ENCODE measurements around the gene ATP6V0A1. TPM values are rescaled to one million over a fixed set of nuclear protein-coding genes. Genes with fewer than 3 reads are reported as not detected.
"Not testable (repeated sequence)": the region's sequence is repeated elsewhere in the genome, so short reads cannot be mapped to it uniquely, and the experiment has no call there.

The ATP6V0A1 gene
- total RNA-seq, 1 donor from 2014 or later = 33.2 TPM

GRCh38 chr17:42527932-42528331 is 69.3 kb downstream of the ATP6V0A1 start:
- peak; percentile 1 for DNase-seq
- intact Hi-C loops (cut with micrococcal nuclease) = no loop called here
- no peak for ATAC-seq

- intact Hi-C loops (cut with micrococcal nuclease) = no loop called here
- ATAC-seq (no peak), DNase-seq (no peak)
Observed at GRCh38 chr17:42529061-42529460, 70.4 kb downstream of the ATP6V0A1 start.

GRCh38 chr17:42530952-42531454 is 72.3 kb downstream of the ATP6V0A1 start:
- DNase-seq = no peak
- ATAC-seq = no peak
- intact Hi-C loops (cut with micrococcal nuclease) = no loop called here

GRCh38 chr17:42531455-42532354 is 73.0 kb downstream of the ATP6V0A1 start:
- ATAC-seq (peak; percentile 44), DNase-seq (peak; percentile 86)
- intact Hi-C loops (cut with micrococcal nuclease) = no loop called here

GRCh38 chr17:42535155-42536047 is 76.7 kb downstream of the ATP6V0A1 start:
- intact Hi-C loops (cut with micrococcal nuclease) = no loop called here
- DNase-seq = no peak
- peak; percentile 6 for ATAC-seq

DNA sequence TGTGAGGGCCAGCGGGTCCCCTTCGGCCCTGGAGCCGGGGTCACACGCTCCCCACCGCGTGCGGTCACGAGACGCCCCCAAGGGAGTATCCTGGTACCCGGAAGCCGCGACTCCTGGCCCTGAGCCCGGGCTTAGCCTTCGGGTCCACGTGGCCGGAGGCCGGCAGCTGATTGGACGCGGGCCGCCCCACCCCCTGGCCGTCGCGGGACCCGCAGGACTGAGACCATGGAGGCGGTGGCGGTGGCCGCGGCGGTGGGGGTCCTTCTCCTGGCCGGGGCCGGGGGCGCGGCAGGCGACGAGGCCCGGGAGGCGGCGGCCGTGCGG is 77.3 kb downstream of the ATP6V0A1 start, which contains the start of gene NAGLU:
Gene NAGLU (plus strand): TSS at position 194 of the 324 bp plus-strand sequence. CDS start 32 bp downstream, at position 226.
- peak; percentile 85 for ATAC-seq
- peak; percentile 99 for DNase-seq
- intact Hi-C loops (cut with micrococcal nuclease) = no loop called here

- intact Hi-C loops (cut with micrococcal nuclease) = no loop called here
- peak; percentile 93 for DNase-seq
Observed at GRCh38 chr17:42536372-42537155, 77.9 kb downstream of the ATP6V0A1 start.

DNA sequence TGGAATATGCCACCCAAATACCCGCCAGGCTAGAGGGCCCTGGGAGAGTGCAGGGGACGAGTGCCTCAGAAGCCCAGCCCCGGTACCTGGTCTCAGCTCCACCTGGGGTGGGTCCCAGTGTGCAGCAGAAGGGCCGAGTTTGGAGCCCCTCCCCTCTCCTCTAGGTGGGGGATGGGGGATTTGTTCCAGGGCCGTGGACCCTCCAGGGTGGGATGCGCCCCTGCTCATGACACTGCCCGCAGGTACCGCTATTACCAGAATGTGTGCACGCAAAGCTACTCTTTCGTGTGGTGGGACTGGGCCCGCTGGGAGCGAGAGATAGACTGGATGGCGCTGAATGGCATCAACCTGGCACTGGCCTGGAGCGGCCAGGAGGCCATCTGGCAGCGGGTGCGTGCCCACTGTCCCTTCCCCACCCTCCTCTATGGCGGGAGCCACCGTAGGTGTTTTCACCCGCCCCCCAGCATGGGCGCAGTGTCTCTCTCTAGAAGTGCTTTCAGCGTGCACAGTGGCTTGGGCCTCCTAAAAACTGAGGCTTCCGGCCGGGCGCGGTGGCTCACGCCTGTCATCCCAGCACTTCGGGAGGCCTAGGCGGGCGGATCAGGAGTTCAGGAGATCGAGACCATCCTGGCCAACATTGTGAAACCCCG is 78.6 kb downstream of the ATP6V0A1 start:
- intact Hi-C loops (cut with micrococcal nuclease) = no loop called here
- ATAC-seq = peak; percentile 3
- peak; percentile 35 for DNase-seq

More at GRCh38 chr17:42536372-42537155, 77.9 kb downstream of the ATP6V0A1 start:
- peak; percentile 75 for ATAC-seq

- intact Hi-C loops (cut with micrococcal nuclease) = no loop called here
- ATAC-seq (no peak), DNase-seq (no peak)
Observed at GRCh38 chr17:42537826-42538451, 79.3 kb downstream of the ATP6V0A1 start.

- no peak for DNase-seq
- ATAC-seq = no peak
- intact Hi-C loops (cut with micrococcal nuclease) = no loop called here
Observed at GRCh38 chr17:42538482-42538881, 79.8 kb downstream of the ATP6V0A1 start.

- ATAC-seq; intact Hi-C loops (cut with micrococcal nuclease); DNase-seq: not testable (repeated sequence)
Observed at GRCh38 chr17:42540558-42540957, 81.9 kb downstream of the ATP6V0A1 start.

GRCh38 chr17:42541041-42541833 is 82.6 kb downstream of the ATP6V0A1 start:
- DNase-seq = no peak
- intact Hi-C loops (cut with micrococcal nuclease) = no loop called here
- ATAC-seq = no peak

- no peak for DNase-seq
- ATAC-seq = no peak
- intact Hi-C loops (cut with micrococcal nuclease) = no loop called here
Observed at GRCh38 chr17:42543190-42544079, 84.8 kb downstream of the ATP6V0A1 start.

- intact Hi-C loops (cut with micrococcal nuclease) = no loop called here
- ATAC-seq (no peak), DNase-seq (no peak)
Observed at GRCh38 chr17:42544874-42545283, 86.2 kb downstream of the ATP6V0A1 start.

GRCh38 chr17:42545755-42546505 is 87.3 kb downstream of the ATP6V0A1 start:
- intact Hi-C loops (cut with micrococcal nuclease) = not testable (repeated sequence)

More at GRCh38 chr17:42545755-42546505, 87.3 kb downstream of the ATP6V0A1 start:
- not testable (repeated sequence) for DNase-seq, ATAC-seq
